HG03521 (cell line): ENCODE data around the gene CROCC.
"Not testable (repeated sequence)": the region's sequence is repeated elsewhere in the genome, so short reads cannot be mapped to it uniquely, and the experiment has no call there.

Experiments
- ATAC-seq: cut with Tn5 transposase; IDR thresholded peaks from one replicate; pipeline ENCODE4 v1.9.1; 2021; ENCODE audit warnings: mild to moderate bottlenecking, moderate library complexity; ENCODE audit not compliant: unreplicated experiment

The CROCC gene

GRCh38 chr1:16913833-16914662 is 7.7 kb upstream of the CROCC start:
- ATAC-seq: peak; percentile 92

- ATAC-seq: not testable (repeated sequence)
Observed at GRCh38 chr1:16914928-16915626, 6.7 kb upstream of the CROCC start.

DNA sequence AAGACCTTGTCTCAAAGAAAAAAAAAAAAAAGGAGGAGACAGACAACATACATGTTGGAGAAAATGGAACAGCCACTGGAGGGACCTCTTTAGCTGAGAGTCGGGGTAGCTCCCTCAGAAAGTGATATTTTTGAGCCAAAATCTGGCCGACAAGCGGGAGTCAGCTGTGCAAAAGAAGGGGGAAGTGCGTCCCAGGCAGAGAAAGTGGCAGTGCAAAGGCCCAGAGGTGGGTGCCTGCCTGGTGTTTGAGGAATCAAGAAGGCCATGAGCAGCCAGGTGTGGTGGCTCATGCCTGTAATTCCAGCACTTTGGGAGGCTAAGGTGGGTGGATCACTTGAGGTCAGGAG is 6.1 kb upstream of the CROCC start:
- no peak for ATAC-seq

- not testable (repeated sequence) for ATAC-seq
Observed at GRCh38 chr1:16916036-16916880, 5.5 kb upstream of the CROCC start.

GRCh38 chr1:16918371-16918770 is 3.4 kb upstream of the CROCC start:
- ATAC-seq: no peak

- not testable (repeated sequence) for ATAC-seq
Observed at GRCh38 chr1:16918936-16919665, 2.6 kb upstream of the CROCC start.

GRCh38 chr1:16920951-16921350 is 780 bp upstream of the CROCC start:
- ATAC-seq: no peak

DNA sequence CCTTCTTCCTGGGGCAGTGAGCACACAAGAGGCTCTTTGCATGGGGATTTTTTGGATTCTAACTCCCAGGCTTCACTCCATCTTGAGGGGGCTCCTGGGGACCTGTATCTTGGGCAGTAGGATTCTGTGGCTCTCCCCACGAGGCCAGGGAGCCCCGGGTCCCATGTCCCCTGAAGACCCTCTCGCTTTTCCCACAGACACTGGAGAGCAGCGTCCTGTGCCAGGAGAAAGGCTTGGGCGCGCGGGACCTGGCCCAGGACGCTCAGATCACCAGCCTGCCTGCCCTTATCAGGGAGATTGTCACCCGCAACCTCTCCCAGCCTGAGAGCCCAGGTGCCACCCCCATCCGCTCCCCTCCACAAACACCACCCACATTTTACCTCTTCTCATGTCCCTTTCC is 735 bp downstream of the CROCC start:
- ATAC-seq: no peak

GRCh38 chr1:16922885-16923431 is 1.2 kb downstream of the CROCC start:
- ATAC-seq: no peak

GRCh38 chr1:16924216-16924918 is 2.6 kb downstream of the CROCC start:
- no peak for ATAC-seq

DNA sequence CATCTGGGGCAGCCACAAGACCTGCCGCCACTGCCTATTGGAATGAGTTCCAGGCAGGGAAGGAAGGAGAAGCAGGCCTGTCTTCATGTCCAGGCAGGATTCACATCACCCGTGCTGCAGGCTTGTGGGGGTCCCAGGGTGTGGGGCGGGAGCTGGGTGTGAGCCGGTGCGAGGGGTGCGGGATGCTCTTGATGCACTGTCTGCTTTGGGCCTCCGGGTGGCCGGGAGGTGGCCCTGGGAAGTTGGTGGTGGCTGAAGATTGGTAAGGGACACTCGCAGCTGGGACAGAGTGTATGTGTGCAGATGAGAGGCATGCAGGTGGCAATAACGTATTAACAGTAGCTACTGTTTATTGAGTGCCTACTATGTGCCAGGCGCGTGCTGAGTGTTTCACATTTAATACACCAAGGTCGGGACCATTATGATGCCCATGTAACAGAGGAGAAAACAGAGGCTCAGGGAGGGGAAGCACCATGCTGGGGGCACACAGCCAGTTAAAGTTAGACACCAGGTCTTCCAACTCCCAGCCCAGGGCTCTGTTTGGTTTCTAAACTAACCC is 3.3 kb downstream of the CROCC start:
- no peak for ATAC-seq

DNA sequence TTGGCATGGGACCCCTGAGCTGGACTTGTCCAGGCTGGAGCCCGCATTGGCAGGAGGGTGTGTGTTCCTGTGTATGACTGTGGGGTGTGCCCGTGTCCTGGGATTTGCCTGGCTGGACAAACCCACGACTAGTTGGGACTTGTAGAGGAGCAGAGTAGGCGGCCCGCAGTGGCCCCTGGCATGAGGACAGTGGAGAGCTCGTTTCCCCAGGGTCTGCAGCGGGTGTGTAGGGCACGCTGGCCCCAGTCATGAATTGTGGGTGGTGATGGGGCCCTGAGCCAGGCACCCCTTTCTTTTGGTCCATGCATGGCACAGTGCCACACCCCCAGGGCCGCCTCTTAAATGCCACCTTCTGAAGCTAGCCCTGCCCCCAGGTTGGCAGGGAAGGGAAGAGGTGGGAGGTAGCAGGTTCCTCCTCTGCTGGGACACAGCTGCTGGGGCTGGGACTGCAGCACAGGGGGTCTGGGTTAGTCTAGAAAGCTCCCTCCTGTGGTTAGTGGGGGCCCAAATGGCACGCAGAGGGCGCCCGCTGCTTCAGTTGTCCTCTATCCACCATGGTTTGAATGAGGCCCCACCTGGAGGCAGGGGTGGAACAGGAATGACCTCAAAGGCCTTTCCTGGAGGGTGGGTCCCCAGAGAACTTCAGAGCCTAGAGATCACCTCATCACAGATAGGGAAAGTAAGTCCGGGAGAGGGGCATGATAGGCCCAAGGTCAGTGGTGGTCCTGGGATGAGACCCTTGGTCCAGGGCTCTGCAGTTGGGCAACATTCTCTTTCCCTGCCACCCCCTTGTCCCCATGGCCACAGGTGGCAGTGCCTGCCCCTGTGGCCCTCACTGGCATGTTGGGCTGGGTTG is 4.1 kb downstream of the CROCC start:
- ATAC-seq: no peak

DNA sequence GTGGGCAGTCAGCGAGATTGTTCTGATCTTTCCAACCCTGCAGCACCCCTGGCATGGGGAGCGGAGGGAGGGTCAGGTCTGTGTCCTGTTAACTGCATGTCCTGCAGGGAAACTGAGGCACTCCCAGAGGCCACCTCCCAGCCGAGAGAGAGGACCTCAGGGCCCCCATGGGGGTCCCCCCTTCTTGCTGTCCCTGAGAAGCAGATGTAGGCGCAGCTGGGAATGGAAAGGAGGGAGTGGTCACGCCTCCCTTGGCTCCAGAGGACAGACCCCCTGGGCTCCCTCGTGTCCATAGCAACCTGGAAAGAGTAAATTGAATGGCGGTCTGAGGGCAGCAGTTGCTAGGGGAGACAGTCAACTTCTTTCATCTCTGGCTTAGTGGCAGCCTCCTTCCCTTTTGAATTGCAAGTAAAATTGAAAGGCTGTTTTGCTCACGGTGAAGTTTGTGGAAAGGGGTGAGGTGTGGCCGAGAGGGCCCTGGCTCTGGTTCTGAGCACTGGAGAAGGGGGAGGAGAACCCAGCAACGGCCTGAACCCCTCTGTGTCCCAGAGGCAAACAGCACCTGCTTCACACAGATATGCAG is 4.9 kb downstream of the CROCC start:
- ATAC-seq: no peak

- no peak for ATAC-seq
Observed at GRCh38 chr1:16927256-16927655, 5.5 kb downstream of the CROCC start.

GRCh38 chr1:16927711-16928485 is 6.2 kb downstream of the CROCC start:
- ATAC-seq: no peak

DNA sequence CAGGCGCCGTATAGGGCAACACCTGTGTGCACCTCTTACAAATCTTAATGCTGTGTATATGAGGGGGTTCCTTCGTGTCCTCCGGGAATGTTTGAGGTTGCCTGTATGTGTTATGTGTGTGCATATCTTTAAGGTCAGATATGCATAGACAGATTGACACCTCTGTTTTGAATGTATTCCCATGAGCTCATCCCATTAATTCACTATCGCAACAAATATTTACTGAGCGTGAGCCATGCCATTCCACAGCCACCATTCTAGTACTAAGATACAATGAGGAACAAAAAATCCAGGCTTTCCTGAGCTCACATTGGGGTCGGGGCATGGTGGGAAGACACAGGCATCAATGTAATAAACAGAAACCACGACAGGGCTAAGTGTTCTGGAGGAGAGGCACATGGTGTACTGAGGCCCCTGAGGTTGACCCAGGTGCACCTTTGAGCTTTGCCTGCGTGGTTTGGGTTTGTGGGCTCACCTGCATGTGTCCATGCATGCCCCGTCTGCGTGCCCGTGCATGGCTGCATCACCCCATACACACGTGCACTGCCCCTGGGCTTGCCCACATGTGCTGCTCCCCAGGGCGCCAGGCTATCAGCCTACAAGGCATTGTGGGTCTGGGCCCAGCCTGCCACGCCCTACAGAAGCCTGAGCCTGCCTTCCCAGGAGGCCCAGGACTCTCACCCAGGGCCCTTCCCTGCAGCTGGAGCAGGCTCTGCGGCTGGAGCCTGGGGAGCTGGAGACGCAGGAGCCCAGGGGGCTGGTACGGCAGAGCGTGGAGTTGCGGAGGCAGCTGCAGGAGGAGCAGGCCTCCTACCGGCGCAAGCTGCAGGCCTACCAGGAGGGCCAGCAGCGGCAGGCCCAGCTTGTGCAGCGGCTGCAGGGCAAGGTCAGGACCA is 7.7 kb downstream of the CROCC start:
- ATAC-seq: not testable (repeated sequence)
